ENCODE data around the gene ATG9B. TPM values are rescaled to one million over a fixed set of nuclear protein-coding genes. Genes with fewer than 3 reads are reported as not detected.

Gene ATG9B
- total RNA-seq, 1 donor from 2014 or later, result 11.8 TPM

DNA sequence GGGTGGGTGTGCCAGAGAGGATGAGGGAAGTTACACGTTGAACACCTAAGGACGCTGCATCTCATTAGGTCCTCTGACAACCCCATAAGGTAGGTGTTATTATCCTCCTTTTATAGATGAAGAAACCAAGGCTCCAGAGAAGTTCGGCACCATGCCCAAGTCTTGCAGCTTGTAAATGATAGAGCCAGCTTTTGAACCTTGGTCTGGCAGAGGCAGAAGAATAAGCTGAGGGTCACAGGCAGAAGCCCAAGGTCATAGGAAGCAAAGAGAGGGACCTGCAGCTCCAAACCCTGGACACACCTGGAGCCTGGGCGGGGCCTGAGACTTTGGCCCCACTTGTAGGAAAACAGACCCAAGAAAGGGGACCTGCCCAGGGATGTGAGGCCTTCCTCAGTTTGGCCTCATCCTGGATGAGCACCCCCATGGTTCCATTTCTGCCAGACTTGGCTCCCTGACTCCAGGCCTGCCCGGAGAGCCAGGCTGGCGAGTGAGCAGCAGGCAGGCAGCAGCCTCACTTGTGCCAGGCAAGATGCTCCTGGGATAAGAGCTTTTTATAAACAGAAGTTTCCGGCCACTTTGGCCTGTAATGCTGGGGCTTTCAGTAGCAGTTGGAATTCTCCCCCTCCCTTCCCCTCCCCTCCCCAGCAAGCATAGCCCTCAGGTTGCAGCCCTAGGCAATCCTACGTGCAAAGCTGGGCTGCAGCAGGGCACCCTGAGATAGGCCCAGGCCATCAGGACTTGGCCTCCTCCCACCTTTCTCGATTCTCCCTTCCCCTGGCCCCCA lies 48.6 kb downstream of the ATG9B start:
- DNase-seq (ENCODE audit: low spot score in 2 of 2, unreplicated experiment in 2 of 2), result no peak
- H3K9me3 Mint-ChIP-seq, result no peaks in the 10 kb centered on the region
- H3K27ac Mint-ChIP-seq, result no peak overlapping the region
- peak overlapping the region; percentile 61 for H3K4me3 Mint-ChIP-seq
- peaks cover 43% of the 10 kb centered on the region for H3K4me1 Mint-ChIP-seq
- no peak for TF ChIP-seq CTCF (IDR thresholded peaks at IDR 0.05; ENCODE audit: unreplicated experiment)
- no peaks in the 10 kb centered on the region for H3K36me3 Mint-ChIP-seq
- H3K27me3 Mint-ChIP-seq (ENCODE audit: low read depth), result peaks cover 72% of the 10 kb centered on the region

DNA sequence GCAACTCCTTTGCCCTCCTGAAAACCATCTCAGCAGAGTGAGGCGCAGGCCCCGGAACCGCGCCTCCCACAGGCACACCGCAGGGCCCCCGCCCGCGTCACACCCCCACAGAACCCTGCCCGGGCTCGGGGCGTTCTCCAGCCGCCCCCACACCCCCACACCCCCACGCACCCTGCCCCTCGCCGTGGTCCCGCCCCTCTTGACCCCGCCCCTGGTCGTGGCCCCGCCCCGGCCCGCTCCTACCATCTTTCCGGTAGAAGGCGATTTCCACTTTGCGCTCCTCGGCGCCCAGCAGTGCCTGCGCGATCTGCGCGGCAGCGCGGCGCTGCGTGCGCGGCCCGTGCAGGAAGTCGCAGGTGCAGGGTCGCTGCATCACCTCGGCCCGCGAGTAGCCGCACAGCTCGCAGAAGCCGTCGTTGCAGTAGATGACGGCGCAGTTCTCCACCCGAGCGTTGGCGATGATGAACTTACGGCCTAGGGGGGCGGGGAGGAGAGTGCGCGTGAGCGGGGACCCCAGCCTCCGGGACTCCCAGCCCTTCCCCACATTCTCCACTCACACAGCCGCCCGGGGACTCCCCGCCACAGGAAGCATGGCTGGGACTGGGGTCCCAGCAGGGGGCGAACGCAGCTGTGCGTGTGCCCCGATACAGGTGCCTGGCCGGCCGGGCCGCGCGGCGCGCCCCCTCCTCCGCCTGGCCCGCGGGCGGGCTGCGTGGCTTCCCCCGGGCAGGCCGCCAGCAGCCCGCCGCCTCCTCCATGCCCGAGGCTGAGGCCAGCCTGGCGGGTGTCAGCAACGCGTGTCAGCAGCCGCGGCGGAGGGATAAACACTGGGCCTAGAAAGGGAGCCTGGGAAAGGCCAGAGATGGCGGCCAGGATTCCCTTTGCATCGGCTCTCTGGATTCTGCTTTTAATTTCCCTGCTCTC lies 49.6 kb downstream of the ATG9B start:
- peaks cover 67% of the 10 kb centered on the region for H3K27me3 Mint-ChIP-seq (ENCODE audit: low read depth)
- H3K27ac Mint-ChIP-seq, result no peak overlapping the region
- peaks cover 49% of the 10 kb centered on the region for H3K4me1 Mint-ChIP-seq
- DNase-seq (ENCODE audit: low spot score in 2 of 2, unreplicated experiment in 2 of 2), result peak in 1 of 2 experiments; percentile 63
- peak; percentile 51 for TF ChIP-seq CTCF (IDR thresholded peaks at IDR 0.05; ENCODE audit: unreplicated experiment)
- peak overlapping the region; percentile 65 for H3K4me3 Mint-ChIP-seq
- H3K9me3 Mint-ChIP-seq, result no peaks in the 10 kb centered on the region
- no peaks in the 10 kb centered on the region for H3K36me3 Mint-ChIP-seq

DNA sequence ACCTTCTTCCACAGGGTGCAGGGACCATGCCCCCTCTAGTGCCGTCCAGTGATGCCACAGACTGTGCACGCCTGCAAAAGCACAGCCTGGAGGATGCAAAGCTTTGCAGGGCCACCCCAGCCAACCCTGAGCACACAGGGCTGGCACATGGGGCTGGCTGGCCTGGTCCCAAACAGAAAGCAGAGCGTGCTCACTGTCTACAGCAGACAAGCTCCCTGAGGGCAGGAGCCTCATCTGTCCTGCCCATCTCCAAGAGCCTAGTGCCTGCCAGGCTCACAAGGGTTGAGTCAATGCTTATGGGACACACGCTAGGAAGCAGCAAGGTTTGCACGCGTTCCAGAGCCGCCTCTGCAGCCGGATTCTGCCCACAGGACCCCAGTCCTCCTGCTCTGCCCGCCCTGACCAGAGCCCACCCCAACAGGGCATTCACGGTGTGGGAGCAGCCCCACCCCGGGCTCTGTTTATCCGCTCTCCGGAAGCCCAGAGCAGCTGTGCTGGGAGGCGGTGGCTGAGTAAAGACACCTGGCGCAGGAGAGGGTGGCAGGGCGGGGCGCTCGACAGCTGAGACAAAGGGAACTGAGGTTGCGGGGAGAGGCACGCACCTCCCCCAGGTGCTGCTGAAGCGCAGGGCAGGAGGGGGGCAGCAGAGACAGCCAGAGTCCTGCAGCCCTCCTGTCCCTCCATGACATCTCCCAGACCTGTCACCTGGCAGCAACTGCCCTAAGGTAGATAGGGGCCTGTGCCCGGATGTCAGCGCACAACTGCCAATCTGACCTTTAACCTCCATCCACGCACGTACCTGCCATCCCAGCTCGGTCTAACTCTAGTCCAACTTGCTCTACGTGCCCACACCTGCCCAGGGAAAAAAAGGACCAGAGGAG lies 50.5 kb downstream of the ATG9B start:
- H3K4me1 Mint-ChIP-seq, result peaks cover 52% of the 10 kb centered on the region
- H3K27ac Mint-ChIP-seq, result no peak overlapping the region
- H3K4me3 Mint-ChIP-seq, result peak overlapping the region; percentile 53
- DNase-seq (ENCODE audit: low spot score in 2 of 2, unreplicated experiment in 2 of 2), result no peak
- peaks cover 67% of the 10 kb centered on the region for H3K27me3 Mint-ChIP-seq (ENCODE audit: low read depth)
- no peaks in the 10 kb centered on the region for H3K36me3 Mint-ChIP-seq
- TF ChIP-seq CTCF (IDR thresholded peaks at IDR 0.05; ENCODE audit: unreplicated experiment), result no peak
- no peaks in the 10 kb centered on the region for H3K9me3 Mint-ChIP-seq

- peaks cover 73% of the 10 kb centered on the region for H3K27me3 Mint-ChIP-seq (ENCODE audit: low read depth)
- H3K36me3 Mint-ChIP-seq, result no peaks in the 10 kb centered on the region
- H3K4me1 Mint-ChIP-seq, result peaks cover 49% of the 10 kb centered on the region
- no peak for TF ChIP-seq CTCF (IDR thresholded peaks at IDR 0.05; ENCODE audit: unreplicated experiment)
- H3K27ac Mint-ChIP-seq, result no peak overlapping the region
- no peak overlapping the region for H3K4me3 Mint-ChIP-seq
- no peak for DNase-seq (ENCODE audit: low spot score in 2 of 2, unreplicated experiment in 2 of 2)
- H3K9me3 Mint-ChIP-seq, result no peaks in the 10 kb centered on the region
Measured at GRCh38 chr7:150972741-150973140, 51.6 kb downstream of the ATG9B start.

- Mint-ChIP-seq H3K4me3 (no peak overlapping the region), H3K36me3 (no peaks in the 10 kb centered on the region), H3K27me3 (ENCODE audit: low read depth) (peaks cover 74% of the 10 kb centered on the region), H3K4me1 (peaks cover 44% of the 10 kb centered on the region), H3K27ac (peak overlapping the region; percentile 21), H3K9me3 (no peaks in the 10 kb centered on the region)
- DNase-seq (ENCODE audit: low spot score in 2 of 2, unreplicated experiment in 2 of 2), result no peak
- no peak for TF ChIP-seq CTCF (IDR thresholded peaks at IDR 0.05; ENCODE audit: unreplicated experiment)
Measured at GRCh38 chr7:150972023-150972468, 52.2 kb downstream of the ATG9B start.

Measured in mesothelial cell of epicardium (in vitro differentiated cells).